DND-41 (cell line): ENCODE measurements around the gene KCNJ6.

ENCODE experiments used
- ATAC-seq: fragments of 200-7000 bp; cut with Tn5 transposase; 3 replicates; pipeline ENCODE4 v1.9.1; 2021; ENCODE audit warnings: low read depth; ENCODE audit not compliant: insufficient read depth
- DNase-seq: peaks from one replicate; pipeline ENCODE4 v3.0.0-alpha.2; 2020
- H2AFZ ChIP-seq: 2 replicates; pipeline ENCODE4 v1.6.0; 2012; ENCODE audit warnings: low read depth, low read length
- H3K27ac ChIP-seq: 2 replicates; pipeline ENCODE4 v1.5.1; 2012; ENCODE audit warnings: low read length, inconsistent platforms
- H3K27me3 ChIP-seq: fragments of 200-600 bp; sonication (generic); 2 replicates; pipeline ENCODE4 v1.6.0; 2012; ENCODE audit warnings: low read length, mild to moderate bottlenecking, inconsistent platforms; ENCODE audit not compliant: insufficient read depth, poor library complexity
- H3K36me3 ChIP-seq: 2 replicates; pipeline ENCODE4 v1.5.1; 2012; ENCODE audit warnings: low read length, inconsistent platforms; ENCODE audit not compliant: insufficient read depth
- H3K4me1 ChIP-seq: 2 replicates; pipeline ENCODE4 v1.5.1; 2012; ENCODE audit warnings: mild to moderate bottlenecking, low read length; ENCODE audit not compliant: insufficient read depth
- H3K4me2 ChIP-seq: 2 replicates; pipeline ENCODE4 v1.6.0; 2012; ENCODE audit warnings: mild to moderate bottlenecking, moderate library complexity, low read length, inconsistent platforms; ENCODE audit not compliant: insufficient read depth
- H3K4me3 ChIP-seq, 2 experiments: fragments of 200-600 bp in 1 of 2; shearing (Covaris generic) in 1 of 2; 2 replicates each; pipeline ENCODE4 v1.5.1; 2012 to 2016; ENCODE audit warnings: inconsistent platforms in 2 of 2, low read length in 2 of 2, mild to moderate bottlenecking in 2 of 2, low read depth in 1 of 2, moderate library complexity in 1 of 2
- H3K79me2 ChIP-seq: 2 replicates; pipeline ENCODE4 v1.6.0; 2012; ENCODE audit warnings: low read length, inconsistent platforms; ENCODE audit not compliant: insufficient read depth
- H3K9ac ChIP-seq: 2 replicates; pipeline ENCODE4 v1.6.0; 2012; ENCODE audit warnings: low read depth, mild to moderate bottlenecking, inconsistent platforms, low read length, moderate library complexity
- H3K9me3 ChIP-seq: 2 replicates; pipeline ENCODE4 v1.5.1; 2012; ENCODE audit warnings: low read length, moderate library complexity, mild to moderate bottlenecking, inconsistent platforms; ENCODE audit not compliant: insufficient read depth, severe bottlenecking
- H4K20me1 ChIP-seq: 2 replicates; pipeline ENCODE4 v1.6.0; 2012; ENCODE audit warnings: low read length; ENCODE audit not compliant: insufficient read depth
- CTCF ChIP-seq: IDR thresholded peaks from 2 replicates; pipeline ENCODE4 v1.5.1; 2012; ENCODE audit warnings: borderline replicate concordance, low read length, moderate library complexity, mild to moderate bottlenecking; ENCODE audit not compliant: poor library complexity, severe bottlenecking; ENCODE audit errors: extremely low read depth
- EZH2 ChIP-seq: IDR thresholded peaks from 3 replicates; pipeline ENCODE4 v1.6.1; 2012; ENCODE audit warnings: borderline replicate concordance, low read depth, mild to moderate bottlenecking, moderate library complexity, low read length, inconsistent platforms; ENCODE audit not compliant: severe bottlenecking

KCNJ6 gene

GRCh38 chr21:37770461-37770860 is 145.8 kb downstream of the KCNJ6 start:
- Histone ChIP-seq H3K27me3 (no peaks in the 10 kb centered on the region), H3K79me2 (no peaks in the 10 kb centered on the region), H3K9ac (no peak overlapping the region), H3K36me3 (no peaks in the 10 kb centered on the region), H3K4me1 (no peaks in the 10 kb centered on the region), H3K27ac (no peak overlapping the region), H2AFZ (no peak overlapping the region), H4K20me1 (no peaks in the 10 kb centered on the region), H3K4me2 (no peak overlapping the region), H3K4me3 (no peak overlapping the region), H3K9me3 (no peaks in the 10 kb centered on the region)
- TF ChIP-seq CTCF (no peak), EZH2 (no peak)
- no peak for DNase-seq
- ATAC-seq = no peak

- ATAC-seq (no peak), DNase-seq (no peak)
- Histone ChIP-seq H3K36me3 (no peaks in the 10 kb centered on the region), H2AFZ (no peak overlapping the region), H3K4me2 (no peak overlapping the region), H3K4me1 (no peaks in the 10 kb centered on the region), H3K9me3 (no peaks in the 10 kb centered on the region), H3K27me3 (no peaks in the 10 kb centered on the region), H3K79me2 (no peaks in the 10 kb centered on the region), H3K9ac (no peak overlapping the region), H3K4me3 (no peak overlapping the region), H3K27ac (no peak overlapping the region), H4K20me1 (no peaks in the 10 kb centered on the region)
- TF ChIP-seq CTCF (no peak), EZH2 (no peak)
These were observed 146.6 kb downstream of the KCNJ6 start for GRCh38 chr21:37769656-37770055.

- Histone ChIP-seq H3K4me1 (no peaks in the 10 kb centered on the region), H3K9ac (no peak overlapping the region), H3K4me3 (no peak overlapping the region), H3K36me3 (no peaks in the 10 kb centered on the region), H3K9me3 (no peaks in the 10 kb centered on the region), H3K79me2 (no peaks in the 10 kb centered on the region), H3K27me3 (no peaks in the 10 kb centered on the region), H4K20me1 (no peaks in the 10 kb centered on the region), H2AFZ (no peak overlapping the region), H3K27ac (no peak overlapping the region), H3K4me2 (no peak overlapping the region)
- TF ChIP-seq EZH2 = no peak
- no peak for TF ChIP-seq CTCF
- ATAC-seq (no peak), DNase-seq (no peak)
These were observed 148.3 kb downstream of the KCNJ6 start for GRCh38 chr21:37767984-37768383.

DNA sequence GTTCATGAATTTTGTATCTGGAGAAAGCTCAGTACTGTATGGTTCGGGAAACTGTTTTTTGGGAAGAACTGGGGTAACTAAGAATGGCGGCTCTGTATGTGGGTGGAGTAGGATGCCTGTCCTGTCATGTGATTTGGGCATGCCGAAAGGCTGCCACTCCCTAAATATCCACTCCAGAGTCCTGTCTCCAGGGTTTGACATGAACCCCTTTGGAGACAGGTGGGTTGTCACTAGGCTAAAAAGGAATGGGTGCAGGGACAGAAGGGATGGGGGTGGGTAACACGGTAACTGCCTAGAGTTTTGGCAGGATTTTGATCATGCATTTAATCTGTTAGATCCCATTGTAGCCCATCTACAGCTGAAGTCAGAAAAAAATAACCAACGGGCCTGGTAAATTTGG is 150.1 kb downstream of the KCNJ6 start:
- no peak for ATAC-seq
- Histone ChIP-seq H3K36me3 (no peaks in the 10 kb centered on the region), H3K4me2 (no peak overlapping the region), H3K79me2 (no peaks in the 10 kb centered on the region), H3K9ac (no peak overlapping the region), H3K4me1 (no peaks in the 10 kb centered on the region), H3K27ac (no peak overlapping the region), H2AFZ (no peak overlapping the region), H3K27me3 (no peaks in the 10 kb centered on the region), H3K4me3 (no peak overlapping the region), H3K9me3 (no peaks in the 10 kb centered on the region), H4K20me1 (peaks cover 2% of the 10 kb centered on the region; the same call in 1 of the 2 replicates)
- no peak for DNase-seq
- no peak for TF ChIP-seq CTCF
- no peak for TF ChIP-seq EZH2
